ENCODE results near the gene DNAH5. TPM values are rescaled to one million over a fixed set of nuclear protein-coding genes. Genes with fewer than 3 reads are reported as not detected.
"Not testable (repeated sequence)": the region's sequence is repeated elsewhere in the genome, so short reads cannot be mapped to it uniquely, and the experiment has no call there.

DNAH5 gene
- 0.09 and 0.63 TPM in 2 replicates for total RNA-seq (2014; rRNA removed; shearing (Covaris generic))

GRCh38 chr5:13944560-13945199 lies at the start of gene DNAH5:
Gene DNAH5, minus strand, starts transcription at chr5:13944688. Its CDS starts 250 bp downstream, at chr5:13944438.
- H3K36me3 ChIP-seq = no peaks in the 10 kb centered on the region
- H3K9me3 ChIP-seq (replicated peaks) = no peaks in the 10 kb centered on the region
- no peak within 1 kb of the TSS for H3K4me3 ChIP-seq
- no peaks in the 10 kb centered on the region for H3K27me3 ChIP-seq (replicated peaks)
- no peaks in the 10 kb centered on the region for H3K4me1 ChIP-seq (replicated peaks)
- no peak within 1 kb of the TSS for H3K27ac ChIP-seq
- no peak for DNase-seq (ENCODE audit: low read depth in 1 of 2, low spot score in 2 of 2)

GRCh38 chr5:13993926-13994325 lies 49.4 kb upstream of the DNAH5 start:
- Histone ChIP-seq H3K27ac (no peak overlapping the region), H3K9me3 (replicated peaks) (no peaks in the 10 kb centered on the region), H3K36me3 (no peaks in the 10 kb centered on the region), H3K4me3 (no peak overlapping the region), H3K4me1 (replicated peaks) (no peaks in the 10 kb centered on the region), H3K27me3 (replicated peaks) (no peaks in the 10 kb centered on the region)
- DNase-seq (ENCODE audit: low read depth in 1 of 2, low spot score in 2 of 2) = no peak

GRCh38 chr5:13992795-13993194 lies 48.3 kb upstream of the DNAH5 start:
- no peaks in the 10 kb centered on the region for H3K9me3 ChIP-seq (replicated peaks)
- H3K27ac ChIP-seq = no peak overlapping the region
- H3K4me1 ChIP-seq (replicated peaks) = 0 out of 2 replicates have a peak, but pooled peaks cover 3% of the 10 kb centered on the region
- no peaks in the 10 kb centered on the region for H3K36me3 ChIP-seq
- DNase-seq (ENCODE audit: low read depth in 1 of 2, low spot score in 2 of 2) = no peak
- no peaks in the 10 kb centered on the region for H3K27me3 ChIP-seq (replicated peaks)
- no peak overlapping the region for H3K4me3 ChIP-seq

- H3K4me1 ChIP-seq (replicated peaks) = peaks cover 6% of the 10 kb centered on the region
- no peak overlapping the region for H3K4me3 ChIP-seq
- H3K27me3 ChIP-seq (replicated peaks) = no peaks in the 10 kb centered on the region
- no peak for DNase-seq (ENCODE audit: low read depth in 1 of 2, low spot score in 2 of 2)
- H3K9me3 ChIP-seq (replicated peaks) = no peaks in the 10 kb centered on the region
- H3K36me3 ChIP-seq = no peaks in the 10 kb centered on the region
- no peak overlapping the region for H3K27ac ChIP-seq
Observed at GRCh38 chr5:13991365-13991764, 46.9 kb upstream of the DNAH5 start.

- no peak for DNase-seq (ENCODE audit: low read depth in 1 of 2, low spot score in 2 of 2)
- Histone ChIP-seq H3K27me3 (replicated peaks) (no peaks in the 10 kb centered on the region), H3K4me3 (no peak overlapping the region), H3K4me1 (replicated peaks) (peaks cover 11% of the 10 kb centered on the region), H3K36me3 (no peaks in the 10 kb centered on the region), H3K9me3 (replicated peaks) (no peaks in the 10 kb centered on the region), H3K27ac (no peak overlapping the region)
Observed at GRCh38 chr5:13990896-13991295, 46.4 kb upstream of the DNAH5 start.

GRCh38 chr5:13989832-13990231 lies 45.3 kb upstream of the DNAH5 start:
- Histone ChIP-seq H3K27ac (no peak overlapping the region), H3K4me3 (no peak overlapping the region), H3K36me3 (no peaks in the 10 kb centered on the region), H3K4me1 (replicated peaks) (peaks cover 16% of the 10 kb centered on the region), H3K27me3 (replicated peaks) (no peaks in the 10 kb centered on the region), H3K9me3 (replicated peaks) (no peaks in the 10 kb centered on the region)
- no peak for DNase-seq (ENCODE audit: low read depth in 1 of 2, low spot score in 2 of 2)

- no peak overlapping the region for H3K4me3 ChIP-seq
- DNase-seq (ENCODE audit: low read depth in 1 of 2, low spot score in 2 of 2) = peak; percentile 54 to 57
- H3K27me3 ChIP-seq (replicated peaks) = no peaks in the 10 kb centered on the region
- no peaks in the 10 kb centered on the region for H3K9me3 ChIP-seq (replicated peaks)
- peaks cover 16% of the 10 kb centered on the region for H3K4me1 ChIP-seq (replicated peaks)
- no peaks in the 10 kb centered on the region for H3K36me3 ChIP-seq
- no peak overlapping the region for H3K27ac ChIP-seq
Observed at GRCh38 chr5:13987843-13988464, 43.5 kb upstream of the DNAH5 start.

GRCh38 chr5:13985731-13986418 lies 41.4 kb upstream of the DNAH5 start:
- Histone ChIP-seq H3K9me3 (replicated peaks) (no peaks in the 10 kb centered on the region), H3K4me3 (peak overlapping the region; percentile 43), H3K4me1 (replicated peaks) (peaks cover 16% of the 10 kb centered on the region), H3K27me3 (replicated peaks) (no peaks in the 10 kb centered on the region), H3K27ac (peak overlapping the region; percentile 89), H3K36me3 (no peaks in the 10 kb centered on the region)
- peak; percentile 87 to 90 for DNase-seq (ENCODE audit: low read depth in 1 of 2, low spot score in 2 of 2)

GRCh38 chr5:13984888-13985287 lies 40.4 kb upstream of the DNAH5 start:
- H3K36me3 ChIP-seq; H3K9me3 ChIP-seq (replicated peaks); H3K27ac ChIP-seq; H3K27me3 ChIP-seq (replicated peaks); H3K4me3 ChIP-seq; DNase-seq (ENCODE audit: low read depth in 1 of 2, low spot score in 2 of 2): not testable (repeated sequence)
- H3K4me1 ChIP-seq (replicated peaks) = peaks cover 16% of the 10 kb centered on the region

- H3K27me3 ChIP-seq (replicated peaks) = no peaks in the 10 kb centered on the region
- no peaks in the 10 kb centered on the region for H3K36me3 ChIP-seq
- H3K27ac ChIP-seq = no peak overlapping the region
- peaks cover 3% of the 10 kb centered on the region for H3K4me1 ChIP-seq (replicated peaks)
- no peak overlapping the region for H3K4me3 ChIP-seq
- DNase-seq (ENCODE audit: low read depth in 1 of 2, low spot score in 2 of 2) = peak in 1 of 2 experiments; percentile 31
- no peaks in the 10 kb centered on the region for H3K9me3 ChIP-seq (replicated peaks)
Observed at GRCh38 chr5:13976867-13977830, 32.7 kb upstream of the DNAH5 start.

- H3K4me3 ChIP-seq = no peak overlapping the region
- H3K27ac ChIP-seq = no peak overlapping the region
- no peak for DNase-seq (ENCODE audit: low read depth in 1 of 2, low spot score in 2 of 2)
- no peaks in the 10 kb centered on the region for H3K27me3 ChIP-seq (replicated peaks)
- H3K9me3 ChIP-seq (replicated peaks) = no peaks in the 10 kb centered on the region
- no peaks in the 10 kb centered on the region for H3K36me3 ChIP-seq
- peaks cover 3% of the 10 kb centered on the region for H3K4me1 ChIP-seq (replicated peaks)
Observed at GRCh38 chr5:13976223-13976622, 31.7 kb upstream of the DNAH5 start.

- no peak overlapping the region for H3K27ac ChIP-seq
- H3K36me3 ChIP-seq = no peaks in the 10 kb centered on the region
Observed at GRCh38 chr5:13975246-13975645, 30.8 kb upstream of the DNAH5 start.

GRCh38 chr5:13973724-13974123 lies 29.2 kb upstream of the DNAH5 start:
- Histone ChIP-seq H3K27ac (no peak overlapping the region), H3K27me3 (replicated peaks) (no peaks in the 10 kb centered on the region), H3K4me1 (replicated peaks) (peaks cover 3% of the 10 kb centered on the region), H3K4me3 (no peak overlapping the region), H3K9me3 (replicated peaks) (no peaks in the 10 kb centered on the region), H3K36me3 (no peaks in the 10 kb centered on the region)
- DNase-seq (ENCODE audit: low read depth in 1 of 2, low spot score in 2 of 2) = no peak

More at GRCh38 chr5:13975246-13975645, 30.8 kb upstream of the DNAH5 start:
- Histone ChIP-seq H3K4me1 (replicated peaks) (peaks cover 3% of the 10 kb centered on the region), H3K4me3 (no peak overlapping the region), H3K27me3 (replicated peaks) (no peaks in the 10 kb centered on the region), H3K9me3 (replicated peaks) (no peaks in the 10 kb centered on the region)
- no peak for DNase-seq (ENCODE audit: low read depth in 1 of 2, low spot score in 2 of 2)
